CD4-positive, alpha-beta T cell (primary cell): ENCODE data around the gene RAET1G. TPM values are rescaled to one million over a fixed set of nuclear protein-coding genes. Genes with fewer than 3 reads are reported as not detected.

Source experiments
- ATAC-seq: fragments of 200-7000 bp; cut with Tn5 transposase; one replicate; pipeline ENCODE4 v1.10.0; 2022; ENCODE audit warnings: mild to moderate bottlenecking; ENCODE audit not compliant: poor library complexity
- CTCF ChIA-PET: fragments of 350-600 bp; sonication (Branson Sonifier 250); formaldehyde crosslinking; loops from one replicate; lab custom pipeline; 2021; ENCODE audit warnings: antibody characterized with exemption, inconsistent platforms; lab: Charles Lee
- POLR2A ChIA-PET: fragments of 350-600 bp; sonication (Branson Sonifier 250); formaldehyde crosslinking; loops from one replicate; lab custom pipeline; 2021; ENCODE audit warnings: antibody characterized with exemption, inconsistent platforms; lab: Charles Lee
- DNase-seq, 14 experiments: peaks; one replicate each; pipeline ENCODE4 v3.0.0-alpha.2; 2013 to 2020; ENCODE audit warnings: mixed read lengths in 2 of 14
- H3K27ac ChIP-seq, 2 donors: one replicate each; pipeline versions ENCODE4 v1.5.1 to v1.7.0; 2013; ENCODE audit warnings: low read length in 2 of 2, low read depth in 1 of 2, mild to moderate bottlenecking in 1 of 2
- H3K27me3 ChIP-seq, 2 experiments: 1 replicate in 1 of 2; 2 replicates in 1 of 2; pipeline versions ENCODE4 v1.6.1 to v1.7.0; 2013; ENCODE audit warnings: low read length in 2 of 2, control low read depth in 1 of 2, mild to moderate bottlenecking in 1 of 2, moderate library complexity in 1 of 2; ENCODE audit not compliant: insufficient read depth in 2 of 2, control insufficient read depth in 1 of 2
- H3K36me3 ChIP-seq: one replicate; pipeline ENCODE4 v1.6.1; 2013; ENCODE audit warnings: low read length, control low read depth; ENCODE audit not compliant: insufficient read depth
- H3K4me1 ChIP-seq: one replicate; pipeline ENCODE4 v1.6.1; 2013; ENCODE audit warnings: low read length, control low read depth; ENCODE audit not compliant: insufficient read depth
- H3K4me3 ChIP-seq: one replicate; pipeline ENCODE4 v1.5.1; 2013; ENCODE audit warnings: mild to moderate bottlenecking, low read length, moderate library complexity
- H3K9me3 ChIP-seq, 2 experiments: 1 replicate in 1 of 2; 2 replicates in 1 of 2; pipeline versions ENCODE4 v1.6.1 to v1.7.0; 2013; ENCODE audit warnings: low read length in 2 of 2, mild to moderate bottlenecking in 2 of 2, control low read depth in 1 of 2, moderate library complexity in 1 of 2; ENCODE audit not compliant: control insufficient read depth in 1 of 2, insufficient read depth in 1 of 2
- H3K27ac Mint-ChIP-seq: one replicate; pipeline ENCODE4 v1.8.0; 2020; ENCODE audit warnings: mixed read lengths
- H3K27me3 Mint-ChIP-seq: one replicate; pipeline ENCODE4 v1.8.0; 2021; ENCODE audit warnings: mixed read lengths
- H3K36me3 Mint-ChIP-seq: one replicate; pipeline ENCODE4 v1.8.0; 2021; ENCODE audit warnings: low read depth, mixed read lengths
- H3K4me1 Mint-ChIP-seq: one replicate; pipeline ENCODE4 v1.8.0; 2021; ENCODE audit warnings: low read depth, mixed read lengths
- H3K4me3 Mint-ChIP-seq: one replicate; pipeline ENCODE4 v1.8.0; 2020; ENCODE audit warnings: mild to moderate bottlenecking, mixed read lengths
- H3K9me3 Mint-ChIP-seq: one replicate; pipeline ENCODE4 v1.8.0; 2020; ENCODE audit warnings: mixed read lengths
- CTCF ChIP-seq: fragments of 200-600 bp; IDR thresholded peaks from one replicate; pipeline ENCODE4 v1.8.0; 2022; ENCODE audit warnings: antibody characterized with exemption, mild to moderate bottlenecking
- intact Hi-C, 2 experiments: fragments of 100-400 bp; cut with DNase I in 1 of 2; cut with micrococcal nuclease in 1 of 2; formaldehyde crosslinking; loops; one replicate each; pipeline versions ENCODE4 v1.15.1 to v1.9.0; 2023 to 2025; cut with DNase I, micrococcal nuclease
- total RNA-seq, 174 experiments: library from RNA in 2 of 174; stranded (reverse) in 2 of 174; gene quantifications; one replicate each; pipeline ENCODE4 v1.2.3 and lab custom pipeline; 2021 to 2026

Gene RAET1G
- total RNA-seq, 2 experiments from 2014 or later: not detected

GRCh38 chr6:149936743-149937142 lies 13.8 kb upstream of the RAET1G start:
- no peak for TF ChIP-seq CTCF
- H3K27me3 ChIP-seq: peaks cover 66 to 80% of the 10 kb centered on the region in 2 experiments
- no peaks in the 10 kb centered on the region for H3K9me3 Mint-ChIP-seq
- POLR2A ChIA-PET: no interaction called here
- H3K9me3 ChIP-seq: peaks cover 0 to 14% of the 10 kb centered on the region in 2 experiments
- no peak overlapping the region for H3K27ac ChIP-seq
- H3K27me3 Mint-ChIP-seq: peaks cover 91% of the 10 kb centered on the region
- H3K4me3 ChIP-seq: no peak overlapping the region
- H3K4me1 ChIP-seq: peaks cover 37% of the 10 kb centered on the region
- H3K27ac Mint-ChIP-seq: no peak overlapping the region
- CTCF ChIA-PET: interaction anchor here (1.3 kb wide), 1 partner anchor 80 kb away, joined by 4 read pairs; no protein-coding TSS in a partner anchor
- intact Hi-C loops: loop anchor here in 1 of 2 experiments (10.0 kb wide), 1 partner anchor 398 kb away; no protein-coding TSS in a partner anchor
- no peaks in the 10 kb centered on the region for H3K36me3 ChIP-seq
- H3K4me1 Mint-ChIP-seq: peaks cover 30% of the 10 kb centered on the region
- no peaks in the 10 kb centered on the region for H3K36me3 Mint-ChIP-seq
- ATAC-seq: no peak
- DNase-seq: no peak
- no peak overlapping the region for H3K4me3 Mint-ChIP-seq

GRCh38 chr6:149935668-149936067 lies 12.7 kb upstream of the RAET1G start:
- Histone ChIP-seq H3K4me1 (peaks cover 26% of the 10 kb centered on the region), H3K9me3 (peaks cover 0 to 10% of the 10 kb centered on the region in 2 experiments), H3K4me3 (no peak overlapping the region), H3K36me3 (no peaks in the 10 kb centered on the region), H3K27ac (no peak overlapping the region), H3K27me3 (peaks cover 63 to 85% of the 10 kb centered on the region in 2 experiments)
- no peak for TF ChIP-seq CTCF
- ATAC-seq (no peak), DNase-seq (no peak)
- Mint-ChIP-seq H3K4me1 (peaks cover 24% of the 10 kb centered on the region), H3K9me3 (no peaks in the 10 kb centered on the region), H3K27ac (no peak overlapping the region), H3K4me3 (no peak overlapping the region), H3K36me3 (no peaks in the 10 kb centered on the region), H3K27me3 (peaks cover 91% of the 10 kb centered on the region)
- POLR2A ChIA-PET: no interaction called here
- CTCF ChIA-PET: interaction anchor here (1.3 to 1.5 kb wide), 2 partner anchors 81 kb away, joined by 4 to 5 read pairs; no protein-coding TSS in a partner anchor
- intact Hi-C loops: loop anchor here in 1 of 2 experiments (10.0 kb wide), 1 partner anchor 399 kb away; no protein-coding TSS in a partner anchor

- Mint-ChIP-seq H3K36me3 (no peaks in the 10 kb centered on the region), H3K27me3 (peaks cover 91% of the 10 kb centered on the region), H3K4me3 (no peak overlapping the region), H3K4me1 (peaks cover 19% of the 10 kb centered on the region), H3K9me3 (no peaks in the 10 kb centered on the region), H3K27ac (no peak overlapping the region)
- ChIA-PET CTCF (interaction anchor here (1.5 kb wide), 1 partner anchor 82 kb away, joined by 5 read pairs; no protein-coding TSS in a partner anchor), POLR2A (no interaction called here)
- ATAC-seq (no peak), DNase-seq (no peak)
- TF ChIP-seq CTCF: no peak
- no peak overlapping the region for H3K27ac ChIP-seq
- H3K4me1 ChIP-seq: peaks cover 22% of the 10 kb centered on the region
- H3K27me3 ChIP-seq: peaks cover 59 to 85% of the 10 kb centered on the region in 2 experiments
- H3K4me3 ChIP-seq: no peak overlapping the region
- no peaks in the 10 kb centered on the region for H3K36me3 ChIP-seq
- intact Hi-C loops: loop anchor here in 1 of 2 experiments (10.0 kb wide), 1 partner anchor 400 kb away; no protein-coding TSS in a partner anchor
- H3K9me3 ChIP-seq: peaks cover 0 to 10% of the 10 kb centered on the region in 2 experiments
Observed at GRCh38 chr6:149935246-149935645, 12.3 kb upstream of the RAET1G start.
